SU-DHL-6 (cell line): ENCODE measurements around the gene SAV1.

ENCODE experiments used
- H2AFZ ChIP-seq: fragments of 200-600 bp; sonication (generic); 2 replicates; pipeline ENCODE4 v1.6.1; 2014; ENCODE audit warnings: low read depth, mild to moderate bottlenecking, moderate library complexity, mixed read lengths, antibody characterized with exemption, low read length; ENCODE audit not compliant: severe bottlenecking
- H3F3A ChIP-seq: fragments of 200-600 bp; shearing (Covaris generic); 2 replicates; pipeline ENCODE4 v1.6.0; 2016; ENCODE audit warnings: antibody characterized with exemption, mild to moderate bottlenecking; ENCODE audit not compliant: insufficient read depth
- H3K27ac ChIP-seq: fragments of 200-600 bp; sonication (generic); 2 replicates; pipeline ENCODE4 v1.5.1; 2016; ENCODE audit warnings: low read depth, mild to moderate bottlenecking, low read length, moderate library complexity, mixed read lengths
- H3K27me3 ChIP-seq: fragments of 200-600 bp; sonication (generic), shearing (Covaris generic); 2 replicates; pipeline ENCODE4 v1.6.0; 2014; ENCODE audit warnings: mild to moderate bottlenecking, low read length
- H3K36me3 ChIP-seq: fragments of 200-600 bp; sonication (generic); 2 replicates; pipeline ENCODE4 v1.6.1; 2014; ENCODE audit warnings: mild to moderate bottlenecking, low read length, mixed read lengths
- H3K4me2 ChIP-seq: fragments of 300-600, 200-600 bp; shearing (Covaris generic), sonication (generic); 2 replicates; pipeline ENCODE4 v1.6.0; 2014; ENCODE audit warnings: low read length, low read depth, mild to moderate bottlenecking; ENCODE audit not compliant: poor library complexity, severe bottlenecking
- H3K4me3 ChIP-seq: fragments of 200-600 bp; sonication (generic); 2 replicates; pipeline ENCODE4 v1.5.1; 2014; ENCODE audit warnings: antibody characterized with exemption, low read length, mild to moderate bottlenecking, mixed read lengths; ENCODE audit not compliant: insufficient read depth, poor library complexity, severe bottlenecking
- H3K79me2 ChIP-seq: fragments of 200-600 bp; sonication (generic); 2 replicates; pipeline ENCODE4 v1.6.1; 2014; ENCODE audit warnings: mild to moderate bottlenecking, low read length, moderate library complexity; ENCODE audit not compliant: insufficient read depth
- H3K9ac ChIP-seq: fragments of 200-600 bp; sonication (generic); 2 replicates; pipeline ENCODE4 v1.7.0; 2014; ENCODE audit warnings: mild to moderate bottlenecking, low read length
- H3K9me2 ChIP-seq: fragments of 200-600 bp; sonication (generic); replicated peaks from 2 replicates; pipeline ENCODE4 v1.6.1; 2014; ENCODE audit warnings: low read length; ENCODE audit not compliant: insufficient read depth
- H3K9me3 ChIP-seq: fragments of 200-600 bp; sonication (generic); 2 replicates; pipeline ENCODE4 v1.6.1; 2014; ENCODE audit warnings: low read length, mixed read lengths; ENCODE audit not compliant: insufficient read depth
- H4K20me1 ChIP-seq: fragments of 200-600 bp; sonication (generic); 2 replicates; pipeline ENCODE4 v1.6.1; 2014; ENCODE audit warnings: low read depth, mild to moderate bottlenecking, antibody characterized with exemption, low read length, moderate library complexity, mixed read lengths
- CTCF ChIP-seq: fragments of 200-600 bp; sonication (generic); IDR thresholded peaks from one replicate; pipeline ENCODE4 v1.5.1; 2017; ENCODE audit warnings: antibody characterized with exemption, mild to moderate bottlenecking, low read length, moderate library complexity; ENCODE audit not compliant: insufficient read depth, poor library complexity, severe bottlenecking
- EZH2phosphoT487 ChIP-seq: fragments of 200-600 bp; sonication (generic), shearing (Covaris generic); conservative IDR thresholded peaks from 2 replicates; pipeline ENCODE4 v1.6.1; 2018; ENCODE audit warnings: mild to moderate bottlenecking, antibody characterized with exemption, low read length, moderate library complexity, mixed read lengths

The SAV1 gene

DNA sequence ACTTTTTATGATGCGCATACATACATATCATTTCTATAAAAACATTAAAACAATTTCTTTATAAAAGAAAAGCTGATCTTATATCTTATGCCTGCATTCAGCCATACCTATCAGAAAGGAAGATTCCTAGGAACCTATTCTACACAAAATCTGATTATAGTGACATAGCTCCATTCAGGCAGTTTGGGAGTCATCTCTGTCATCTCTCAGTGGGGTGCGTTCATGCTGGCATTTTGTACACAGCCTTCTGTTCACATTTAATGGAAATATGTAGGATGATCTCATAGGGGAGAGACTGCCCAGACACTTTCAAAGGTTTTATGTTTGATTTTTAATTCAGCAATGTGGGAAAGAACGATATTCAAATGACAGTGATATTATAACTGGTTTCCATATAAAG is 55.3 kb downstream of the SAV1 start:
- TF ChIP-seq EZH2phosphoT487 (no peak), CTCF (no peak)
- no peaks in the 10 kb centered on the region for H3K36me3 ChIP-seq
- H3K79me2 ChIP-seq: no peaks in the 10 kb centered on the region
- H3K4me2 ChIP-seq: no peak overlapping the region
- H3F3A ChIP-seq: no peaks in the 10 kb centered on the region
- no peaks in the 10 kb centered on the region for H3K9me3 ChIP-seq
- H3K27ac ChIP-seq: no peak overlapping the region
- no peaks in the 10 kb centered on the region for H3K27me3 ChIP-seq
- H3K9ac ChIP-seq: no peak overlapping the region
- no peaks in the 10 kb centered on the region for H4K20me1 ChIP-seq
- no peak overlapping the region for H3K4me3 ChIP-seq
- H3K9me2 ChIP-seq: no peaks in the 10 kb centered on the region
- H2AFZ ChIP-seq: no peak overlapping the region

- H3K9me2 ChIP-seq: no peaks in the 10 kb centered on the region
- H3K79me2 ChIP-seq: no peaks in the 10 kb centered on the region
- H3K4me2 ChIP-seq: no peak overlapping the region
- no peaks in the 10 kb centered on the region for H3F3A ChIP-seq
- H3K36me3 ChIP-seq: no peaks in the 10 kb centered on the region
- H3K27ac ChIP-seq: no peak overlapping the region
- H3K4me3 ChIP-seq: no peak overlapping the region
- no peaks in the 10 kb centered on the region for H4K20me1 ChIP-seq
- no peak overlapping the region for H2AFZ ChIP-seq
- TF ChIP-seq EZH2phosphoT487: no peak
- TF ChIP-seq CTCF: no peak
- H3K27me3 ChIP-seq: no peaks in the 10 kb centered on the region
- no peak overlapping the region for H3K9ac ChIP-seq
- H3K9me3 ChIP-seq: no peaks in the 10 kb centered on the region
These were observed 57.6 kb downstream of the SAV1 start for GRCh38 chr14:50610465-50610864.

- H3K9me2 ChIP-seq: no peaks in the 10 kb centered on the region
- H3K4me3 ChIP-seq: no peak overlapping the region
- H3K4me2 ChIP-seq: no peak overlapping the region
- H3K9me3 ChIP-seq: no peaks in the 10 kb centered on the region
- H3K27ac ChIP-seq: no peak overlapping the region
- no peak overlapping the region for H3K9ac ChIP-seq
- TF ChIP-seq EZH2phosphoT487 (no peak), CTCF (no peak)
- no peak overlapping the region for H2AFZ ChIP-seq
- H3K36me3 ChIP-seq: no peaks in the 10 kb centered on the region
- H3K79me2 ChIP-seq: no peaks in the 10 kb centered on the region
- H3K27me3 ChIP-seq: no peaks in the 10 kb centered on the region
- no peaks in the 10 kb centered on the region for H3F3A ChIP-seq
- H4K20me1 ChIP-seq: no peaks in the 10 kb centered on the region
These were observed 59.7 kb downstream of the SAV1 start for GRCh38 chr14:50608302-50608851.
